ENCODE measurements around the gene YIPF4. TPM values are rescaled to one million over a fixed set of nuclear protein-coding genes. Genes with fewer than 3 reads are reported as not detected.
"Not testable (repeated sequence)": the region's sequence is repeated elsewhere in the genome, so short reads cannot be mapped to it uniquely, and the experiment has no call there.

The YIPF4 gene
- total and polyA plus RNA-seq, 2 experiments from 2014 or later = 8.8 to 68.8 TPM

DNA sequence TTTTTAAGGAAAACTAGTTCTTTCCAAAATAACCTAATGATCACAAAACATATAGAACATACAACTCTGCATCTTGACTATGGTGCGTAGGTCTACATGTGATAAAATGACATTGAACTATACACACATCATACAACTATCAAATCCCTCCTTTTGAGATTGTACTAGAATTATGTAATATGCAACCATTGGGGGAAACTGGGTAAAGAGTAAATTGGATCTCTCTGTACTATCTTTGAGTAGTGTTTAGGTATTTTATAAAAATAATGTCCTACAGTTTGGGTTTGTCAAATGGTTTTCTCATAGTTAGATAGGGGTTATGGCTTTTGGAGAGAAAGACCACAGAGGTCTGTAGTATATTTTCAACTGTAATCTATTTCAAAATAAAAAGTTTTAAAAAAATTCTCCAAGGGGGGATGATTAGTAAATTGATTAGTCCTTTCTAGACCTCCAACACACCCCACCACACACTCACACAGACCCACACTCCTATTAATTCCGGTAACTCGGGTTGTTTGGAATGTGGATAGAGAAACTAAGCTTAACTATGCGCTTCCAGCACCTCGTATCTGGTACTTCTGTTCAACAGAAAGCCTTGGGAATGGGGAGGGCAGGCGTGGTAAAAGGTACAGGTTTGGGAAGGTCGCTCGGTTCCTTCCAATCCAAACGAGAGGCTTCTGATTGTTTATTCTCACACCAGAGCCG is 78.4 kb downstream of the YIPF4 start:
- H3K27me3 ChIP-seq = no peaks in the 10 kb centered on the region
- peak overlapping the region; percentile 91 for H3K4me3 ChIP-seq
- no peak for DNase-seq (ENCODE audit: low read depth in 1 of 2, low spot score in 1 of 2)
- no peaks in the 10 kb centered on the region for H3K9me3 ChIP-seq (ENCODE audit: low read depth)
- no peak for TF ChIP-seq CTCF (IDR thresholded peaks at IDR 0.05; ENCODE audit: low read depth, low read length)
- H3K4me1 ChIP-seq (ENCODE audit: low read depth) = peaks cover 9% of the 10 kb centered on the region
- H3K27ac ChIP-seq = peak overlapping the region; percentile 94
- no peaks in the 10 kb centered on the region for H3K36me3 ChIP-seq

GRCh38 chr2:32356681-32357317 is 79.1 kb downstream of the YIPF4 start, which contains the start of gene BIRC6:
Gene BIRC6 (plus strand): TSS chr2:32357023. CDS start chr2:32357162, 139 bp downstream.
- no peaks in the 10 kb centered on the region for H3K9me3 ChIP-seq (ENCODE audit: low read depth)
- peaks cover 9% of the 10 kb centered on the region for H3K4me1 ChIP-seq (ENCODE audit: low read depth)
- DNase-seq (ENCODE audit: low read depth in 1 of 2, low spot score in 1 of 2) = peak; percentile 98
- peak within 1 kb of the TSS; percentile 91 for H3K4me3 ChIP-seq
- TF ChIP-seq CTCF (IDR thresholded peaks at IDR 0.05; ENCODE audit: low read depth, low read length) = no peak
- peak within 1 kb of the TSS; percentile 94 for H3K27ac ChIP-seq
- no peaks in the 10 kb centered on the region for H3K27me3 ChIP-seq
- H3K36me3 ChIP-seq = no peaks in the 10 kb centered on the region

DNA sequence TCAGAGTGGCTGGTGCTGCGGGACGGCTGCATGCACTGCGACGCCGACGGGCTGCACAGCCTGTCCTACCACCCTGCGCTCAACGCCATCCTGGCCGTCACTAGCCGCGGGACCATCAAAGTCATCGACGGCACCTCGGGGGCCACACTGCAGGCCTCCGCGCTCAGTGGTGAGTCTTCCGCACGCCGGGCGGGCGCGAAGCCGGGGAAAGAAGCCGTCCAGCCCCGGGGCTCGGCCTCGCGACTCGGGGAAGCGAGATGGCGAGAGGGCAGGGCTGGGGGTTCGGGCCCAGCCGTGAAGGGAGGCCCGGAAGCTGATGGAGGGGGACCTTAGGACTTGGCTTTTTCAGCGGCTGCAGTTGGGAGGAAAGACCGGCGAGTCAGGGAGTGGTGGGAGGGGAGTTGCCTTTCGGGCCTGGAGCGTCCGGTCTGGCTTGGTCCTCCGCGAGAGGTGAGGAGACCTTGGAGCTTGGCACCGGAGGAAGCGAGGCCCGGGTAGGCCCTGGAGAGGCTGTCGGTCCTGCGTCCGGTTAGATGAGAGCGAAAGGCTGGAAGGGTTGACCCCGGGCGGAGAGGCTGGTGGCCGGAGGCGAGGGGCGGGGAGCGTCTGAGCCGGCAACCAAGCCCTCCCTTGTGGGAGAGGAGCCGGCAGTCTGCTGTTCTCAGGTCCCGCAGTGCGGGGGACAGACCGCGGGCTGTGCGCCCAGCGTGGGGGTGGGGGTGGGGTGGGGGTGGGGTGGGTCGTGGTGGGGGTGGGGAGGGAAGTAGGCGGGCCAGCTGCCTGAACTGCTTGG is 79.8 kb downstream of the YIPF4 start:
- DNase-seq (ENCODE audit: low read depth in 1 of 2, low spot score in 1 of 2) = peak; percentile 53 to 62
- H3K27me3 ChIP-seq = no peaks in the 10 kb centered on the region

DNA sequence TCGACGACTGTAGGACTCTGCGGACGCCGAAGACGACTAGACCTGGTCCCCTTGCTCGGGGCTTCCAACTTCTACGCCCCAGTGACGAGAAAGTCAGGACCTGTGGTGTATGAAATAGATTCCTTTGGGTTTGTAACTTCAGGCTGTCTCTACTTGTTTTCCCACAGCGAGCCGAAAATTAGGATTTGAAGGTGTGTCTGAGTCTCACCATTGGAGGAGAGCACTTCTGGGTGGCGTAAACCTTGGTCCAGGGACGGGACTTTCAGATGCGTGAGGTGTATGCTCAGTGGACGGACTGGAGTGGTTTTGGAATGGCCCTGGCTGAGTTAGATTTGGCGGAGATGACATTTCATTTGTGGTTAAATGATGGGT is 80.4 kb downstream of the YIPF4 start:
- Histone ChIP-seq H3K4me1 (ENCODE audit: low read depth) (peaks cover 9% of the 10 kb centered on the region), H3K27me3 (no peaks in the 10 kb centered on the region), H3K4me3 (peak overlapping the region; percentile 91), H3K36me3 (no peaks in the 10 kb centered on the region), H3K9me3 (ENCODE audit: low read depth) (no peaks in the 10 kb centered on the region), H3K27ac (peak overlapping the region; percentile 94)
- DNase-seq (ENCODE audit: low read depth in 1 of 2, low spot score in 1 of 2) = peak in 1 of 2 donors; percentile 17
- no peak for TF ChIP-seq CTCF (IDR thresholded peaks at IDR 0.05; ENCODE audit: low read depth, low read length)

More for the DNA sequence above, 79.8 kb downstream of the YIPF4 start:
- Histone ChIP-seq H3K4me3 (peak overlapping the region; percentile 91), H3K4me1 (ENCODE audit: low read depth) (peaks cover 9% of the 10 kb centered on the region), H3K27ac (peak overlapping the region; percentile 94), H3K9me3 (ENCODE audit: low read depth) (no peaks in the 10 kb centered on the region), H3K36me3 (no peaks in the 10 kb centered on the region)
- no peak for TF ChIP-seq CTCF (IDR thresholded peaks at IDR 0.05; ENCODE audit: low read depth, low read length)

- no peak overlapping the region for H3K27ac ChIP-seq
- no peaks in the 10 kb centered on the region for H3K9me3 ChIP-seq (ENCODE audit: low read depth)
- no peak overlapping the region for H3K4me3 ChIP-seq
- H3K27me3 ChIP-seq = no peaks in the 10 kb centered on the region
- no peaks in the 10 kb centered on the region for H3K36me3 ChIP-seq
- no peak for DNase-seq (ENCODE audit: low read depth in 1 of 2, low spot score in 1 of 2)
- TF ChIP-seq CTCF (IDR thresholded peaks at IDR 0.05; ENCODE audit: low read depth, low read length) = no peak
- peaks cover 9% of the 10 kb centered on the region for H3K4me1 ChIP-seq (ENCODE audit: low read depth)
Measured at GRCh38 chr2:32360416-32360815, 82.7 kb downstream of the YIPF4 start.

DNA sequence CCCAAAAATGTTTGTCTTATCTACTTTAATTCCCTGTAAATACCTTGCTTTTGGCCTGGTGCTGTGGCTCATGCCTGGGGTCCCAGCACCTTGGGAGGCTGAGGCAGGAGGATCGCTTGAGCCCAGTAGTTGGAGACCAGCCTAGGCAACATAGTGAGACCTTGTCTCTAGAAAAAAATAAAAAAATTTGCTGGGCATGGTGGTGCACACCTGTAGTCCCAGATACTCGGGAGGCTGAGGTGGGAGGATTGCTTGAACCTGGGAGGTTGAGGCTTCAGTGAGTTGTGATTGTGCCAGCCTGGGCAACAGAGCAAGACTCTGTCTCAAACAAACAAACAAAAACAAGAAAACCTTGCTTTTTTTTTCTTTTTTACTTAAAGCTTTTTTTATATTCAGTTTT is 85.3 kb downstream of the YIPF4 start:
- not testable (repeated sequence) for H3K36me3 ChIP-seq; H3K27ac ChIP-seq; H3K27me3 ChIP-seq; H3K9me3 ChIP-seq (ENCODE audit: low read depth); DNase-seq (ENCODE audit: low read depth in 1 of 2, low spot score in 1 of 2); H3K4me3 ChIP-seq; H3K4me1 ChIP-seq (ENCODE audit: low read depth)

Data from cardiac muscle cell (in vitro differentiated cells and primary cell).